NCI-H82 (cell line): ENCODE measurements around the gene AKAP17A.

Experiments used
- DNase-seq: peaks from one replicate; lab custom pipeline; 2025; lab: John Stamatoyannopoulos, UW

Gene AKAP17A

DNA sequence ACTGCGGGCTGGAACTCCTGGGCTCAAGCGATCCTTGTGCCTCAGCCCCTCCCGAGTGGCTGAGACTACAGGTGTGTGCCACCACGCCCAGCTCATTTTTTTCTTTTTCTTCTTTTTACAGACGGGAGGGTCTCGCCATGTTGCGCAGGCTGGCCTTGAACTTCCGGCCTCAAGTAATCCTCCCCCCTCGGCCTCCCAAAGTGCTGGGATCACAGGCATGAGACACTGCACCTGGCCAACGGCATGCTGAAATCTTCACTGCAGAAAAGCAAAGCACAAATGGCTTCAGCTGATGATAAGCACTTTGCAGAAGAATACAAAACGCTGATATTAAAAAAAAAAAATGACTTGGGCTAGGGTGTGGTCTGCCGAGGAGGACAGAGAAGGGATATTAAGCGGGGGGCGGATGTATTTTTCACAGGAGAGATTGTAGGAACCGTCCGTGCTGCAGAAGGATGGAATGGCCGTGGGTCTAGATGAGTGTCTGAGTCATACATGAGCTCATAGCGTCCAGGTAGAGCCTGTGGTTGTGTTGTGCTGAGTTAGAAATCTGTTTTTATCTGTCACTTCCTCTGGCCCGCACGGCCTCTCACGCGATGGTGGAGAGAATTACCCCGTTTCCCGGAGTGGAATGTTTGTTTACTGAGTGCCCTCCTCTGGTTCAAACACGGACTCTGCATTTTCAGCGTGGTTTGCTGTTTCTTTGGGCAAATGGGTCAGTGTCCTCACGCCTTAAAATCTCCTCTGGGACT is 8.5 kb upstream of the AKAP17A start:
- no peak for DNase-seq

DNA sequence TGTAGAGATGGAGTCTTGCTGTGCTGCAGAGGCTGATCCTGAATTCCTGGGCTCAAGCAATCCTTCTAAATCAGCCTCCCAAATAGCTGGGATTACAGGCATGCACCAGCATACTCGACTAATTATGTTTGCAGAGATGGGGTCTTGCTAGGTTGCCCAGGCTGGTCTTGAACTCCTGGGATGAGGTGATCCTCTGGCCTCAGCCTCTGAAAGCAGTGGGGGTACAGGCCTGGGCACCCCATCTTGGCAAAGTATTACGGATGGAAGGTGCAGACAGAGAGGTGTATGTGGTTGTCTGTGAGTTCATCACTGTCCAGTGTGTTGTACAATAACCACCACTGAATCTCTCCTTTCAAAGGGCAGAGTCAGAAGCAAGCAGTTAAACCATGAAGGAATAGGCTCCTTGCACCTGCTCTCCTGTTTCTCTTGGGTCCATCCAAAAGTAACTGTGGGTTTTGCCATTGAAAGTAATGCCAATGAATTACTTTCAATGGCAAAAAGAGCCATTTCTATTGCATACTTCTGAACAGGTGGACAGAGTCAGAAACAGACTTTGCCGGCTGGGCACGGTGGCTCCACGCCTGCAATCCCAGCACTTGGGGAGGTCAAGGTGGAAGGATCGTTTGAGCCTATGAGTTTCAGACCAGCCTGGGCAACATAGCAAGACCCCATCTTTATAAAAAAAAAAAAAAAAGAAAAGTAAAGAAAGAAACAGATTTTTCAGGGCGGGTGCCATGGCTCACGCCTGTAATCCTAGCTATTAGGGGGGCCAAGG is 7.0 kb upstream of the AKAP17A start:
- DNase-seq: no peak

- DNase-seq: no peak
Observed at GRCh38 chrX:1587161-1587560, 4.2 kb upstream of the AKAP17A start.

DNA sequence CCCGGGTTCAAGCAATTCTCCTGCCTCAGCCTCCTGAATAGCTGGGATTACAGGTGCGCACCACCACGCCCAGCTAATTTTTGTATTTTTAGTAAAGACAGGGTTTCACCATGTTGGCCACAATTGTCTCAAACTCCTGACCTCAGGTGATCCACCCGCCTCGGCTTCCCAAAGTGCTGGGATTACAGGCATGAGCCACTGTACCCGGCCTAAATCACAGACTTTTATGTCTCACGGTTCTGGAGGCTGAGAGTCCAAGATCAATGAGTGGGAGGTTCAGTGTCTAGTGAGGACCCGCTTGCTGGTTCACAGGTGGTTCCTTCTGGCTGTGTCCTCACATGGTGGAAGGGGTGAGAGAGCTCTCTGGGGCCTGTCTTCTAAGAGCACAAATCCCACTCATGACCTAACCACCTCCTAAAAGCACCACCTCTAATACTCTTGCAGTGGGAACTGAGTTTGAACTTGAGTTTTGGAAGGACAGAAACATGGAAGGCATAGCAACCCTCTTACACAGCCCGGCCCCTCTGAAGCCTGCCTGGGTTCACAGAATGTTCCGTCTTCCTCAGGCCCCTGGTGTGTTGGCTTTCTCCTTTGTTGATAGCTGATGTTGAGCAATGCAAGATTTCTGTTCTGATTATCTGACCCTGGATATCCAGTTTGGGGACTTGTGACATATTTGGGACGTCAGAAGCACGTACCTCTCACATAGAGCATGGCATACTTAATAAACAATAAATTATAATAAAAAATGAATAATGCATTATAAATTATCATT is 1.9 kb upstream of the AKAP17A start:
- no peak for DNase-seq

- no peak for DNase-seq
Observed at GRCh38 chrX:1591863-1592469, 562 bp downstream of the AKAP17A start.

DNA sequence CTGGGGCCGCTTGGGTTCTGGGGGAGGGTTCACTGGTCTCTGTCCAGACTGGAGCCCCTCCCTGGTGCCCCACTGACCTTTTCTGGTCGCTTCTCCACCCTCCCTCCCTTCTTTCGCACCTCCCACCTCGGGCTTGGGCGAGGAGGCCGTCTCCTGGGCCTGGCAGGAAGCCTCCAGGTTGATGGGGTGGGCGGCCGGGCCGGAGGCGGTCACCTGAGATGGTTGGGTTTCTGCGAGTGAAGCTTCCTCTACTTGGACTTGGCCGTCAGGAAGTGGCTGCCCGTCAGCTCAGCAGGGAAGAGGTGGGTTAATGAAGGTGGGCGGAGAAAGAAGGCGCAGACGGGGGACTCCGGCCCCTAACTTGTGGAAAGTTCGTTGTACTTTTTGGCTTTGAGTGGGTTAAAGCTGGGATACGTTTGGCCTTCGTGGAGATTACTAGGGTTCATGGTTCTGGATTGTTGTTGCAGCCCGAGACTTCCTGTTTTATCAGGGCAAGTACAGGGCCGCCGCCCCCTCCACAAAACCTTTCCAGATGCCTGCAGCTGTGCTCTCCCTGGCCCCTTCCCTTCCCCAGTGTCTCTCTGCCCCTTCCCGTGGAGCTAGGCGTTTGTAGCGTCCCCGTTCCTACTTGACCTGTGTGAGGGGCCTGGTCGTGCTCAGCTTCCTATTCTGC is 1.2 kb downstream of the AKAP17A start:
- no peak for DNase-seq

DNA sequence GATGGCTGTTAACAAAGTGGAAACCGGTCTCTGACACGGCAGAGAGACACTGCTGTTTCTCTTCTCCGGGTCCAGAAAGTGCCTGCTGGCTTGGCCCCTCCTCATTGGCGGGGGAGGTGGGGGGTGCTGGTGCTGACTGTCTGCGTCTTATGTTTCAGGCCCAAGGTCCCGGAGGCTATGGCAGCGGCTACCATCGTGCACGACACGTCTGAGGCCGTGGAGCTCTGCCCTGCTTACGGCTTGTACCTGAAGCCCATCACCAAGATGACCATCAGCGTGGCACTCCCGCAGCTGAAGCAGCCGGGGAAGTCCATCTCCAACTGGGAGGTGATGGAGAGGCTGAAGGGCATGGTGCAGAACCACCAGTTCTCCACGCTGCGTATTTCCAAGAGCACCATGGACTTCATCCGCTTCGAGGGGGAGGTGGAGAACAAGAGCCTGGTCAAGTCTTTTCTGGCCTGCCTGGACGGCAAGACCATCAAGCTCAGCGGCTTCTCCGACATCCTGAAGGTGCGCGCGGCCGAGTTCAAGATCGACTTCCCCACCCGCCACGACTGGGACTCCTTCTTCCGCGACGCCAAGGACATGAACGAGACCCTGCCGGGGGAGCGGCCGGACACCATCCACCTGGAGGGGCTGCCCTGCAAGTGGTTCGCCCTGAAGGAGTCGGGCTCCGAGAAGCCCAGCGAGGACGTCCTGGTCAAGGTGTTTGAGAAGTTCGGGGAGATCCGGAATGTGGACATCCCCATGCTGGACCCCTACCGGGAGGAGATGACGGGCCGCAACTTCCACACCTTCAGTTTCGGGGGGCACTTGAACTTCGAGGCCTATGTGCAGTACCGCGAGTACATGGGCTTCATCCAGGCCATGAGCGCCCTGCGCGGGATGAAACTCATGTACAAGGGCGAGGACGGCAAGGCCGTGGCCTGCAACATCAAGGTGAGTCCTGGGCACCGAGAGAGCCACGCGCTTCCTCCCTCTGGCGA is 2.2 kb downstream of the AKAP17A start:
- no peak for DNase-seq

GRCh38 chrX:1595711-1596060 is 4.3 kb downstream of the AKAP17A start:
- DNase-seq: no peak

- DNase-seq: no peak
Observed at GRCh38 chrX:1596676-1597344, 5.4 kb downstream of the AKAP17A start.

DNA sequence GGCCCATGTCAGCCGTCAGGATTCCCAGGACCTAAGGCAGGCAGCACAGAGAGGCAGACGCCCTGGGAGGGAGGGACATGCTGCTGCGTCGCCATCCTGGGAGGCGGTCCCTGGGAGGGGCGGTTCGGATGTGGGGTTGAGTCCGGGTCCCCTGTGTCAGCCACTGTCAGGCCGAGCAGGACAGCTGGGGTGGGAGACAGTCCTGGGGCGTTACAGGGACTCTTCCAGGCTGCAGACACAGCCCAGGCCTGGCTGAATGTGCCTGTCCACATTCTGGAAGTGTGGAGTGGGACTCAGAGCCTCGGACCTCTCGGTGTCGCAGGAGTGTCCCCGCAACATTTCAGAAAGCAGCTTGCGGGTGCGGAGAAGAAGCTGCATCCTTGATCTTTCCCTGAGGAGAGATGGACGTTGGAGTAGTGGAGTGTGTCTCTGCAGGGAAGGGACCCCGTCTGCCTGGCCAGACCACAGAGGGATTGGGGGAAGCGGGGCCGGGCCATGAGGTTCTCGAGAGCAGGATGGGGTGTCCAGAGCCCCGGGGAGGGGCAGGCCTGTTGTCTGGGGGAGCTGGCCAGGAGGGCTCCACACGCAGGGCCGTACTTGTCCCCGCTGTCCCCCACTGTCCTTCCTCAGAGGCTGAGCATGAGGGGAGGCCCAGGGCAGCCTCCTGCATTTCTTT is 6.1 kb downstream of the AKAP17A start:
- DNase-seq: no peak

DNA sequence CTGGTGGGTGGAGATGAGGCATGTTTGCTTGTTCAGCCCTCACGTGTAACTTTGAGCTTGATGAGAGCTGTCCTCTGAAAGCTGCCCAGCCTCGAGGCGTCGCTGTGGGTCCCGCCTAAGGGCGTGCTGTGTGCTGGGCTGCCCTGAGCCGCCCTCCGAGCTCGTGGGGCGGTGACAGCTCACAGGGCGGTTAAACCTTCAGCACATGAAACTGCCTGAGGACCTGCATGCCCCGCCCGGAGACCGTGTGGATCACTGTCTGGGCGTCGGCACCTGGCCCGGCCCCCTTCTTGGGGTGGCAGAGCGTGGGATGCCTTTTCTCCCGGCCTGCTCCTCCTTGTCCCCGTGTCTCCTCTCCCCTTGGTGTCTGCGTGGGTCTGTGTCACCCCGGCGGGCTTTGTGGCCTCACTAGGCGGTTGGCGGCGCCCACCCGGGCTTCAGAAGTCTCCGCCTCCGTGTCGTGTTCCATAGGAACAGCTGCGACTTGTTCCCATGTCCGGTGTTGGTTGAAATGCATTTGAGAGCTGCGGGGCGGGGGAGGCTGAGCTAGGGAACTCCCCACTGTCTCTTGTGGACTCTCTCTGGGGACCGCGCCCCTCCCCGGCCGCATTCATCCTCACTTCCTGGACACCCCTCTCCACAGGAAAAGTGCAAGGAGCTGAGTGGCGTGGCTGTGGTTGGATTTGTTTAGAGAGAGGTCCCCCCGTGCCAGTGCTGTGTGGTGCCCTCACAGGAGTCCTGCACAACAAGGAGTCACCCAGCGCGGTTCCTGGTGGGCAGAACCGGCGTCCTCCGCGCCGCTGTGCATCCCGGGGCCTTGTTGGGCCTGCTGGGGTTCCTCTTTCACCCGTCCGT is 6.8 kb downstream of the AKAP17A start:
- no peak for DNase-seq

DNA sequence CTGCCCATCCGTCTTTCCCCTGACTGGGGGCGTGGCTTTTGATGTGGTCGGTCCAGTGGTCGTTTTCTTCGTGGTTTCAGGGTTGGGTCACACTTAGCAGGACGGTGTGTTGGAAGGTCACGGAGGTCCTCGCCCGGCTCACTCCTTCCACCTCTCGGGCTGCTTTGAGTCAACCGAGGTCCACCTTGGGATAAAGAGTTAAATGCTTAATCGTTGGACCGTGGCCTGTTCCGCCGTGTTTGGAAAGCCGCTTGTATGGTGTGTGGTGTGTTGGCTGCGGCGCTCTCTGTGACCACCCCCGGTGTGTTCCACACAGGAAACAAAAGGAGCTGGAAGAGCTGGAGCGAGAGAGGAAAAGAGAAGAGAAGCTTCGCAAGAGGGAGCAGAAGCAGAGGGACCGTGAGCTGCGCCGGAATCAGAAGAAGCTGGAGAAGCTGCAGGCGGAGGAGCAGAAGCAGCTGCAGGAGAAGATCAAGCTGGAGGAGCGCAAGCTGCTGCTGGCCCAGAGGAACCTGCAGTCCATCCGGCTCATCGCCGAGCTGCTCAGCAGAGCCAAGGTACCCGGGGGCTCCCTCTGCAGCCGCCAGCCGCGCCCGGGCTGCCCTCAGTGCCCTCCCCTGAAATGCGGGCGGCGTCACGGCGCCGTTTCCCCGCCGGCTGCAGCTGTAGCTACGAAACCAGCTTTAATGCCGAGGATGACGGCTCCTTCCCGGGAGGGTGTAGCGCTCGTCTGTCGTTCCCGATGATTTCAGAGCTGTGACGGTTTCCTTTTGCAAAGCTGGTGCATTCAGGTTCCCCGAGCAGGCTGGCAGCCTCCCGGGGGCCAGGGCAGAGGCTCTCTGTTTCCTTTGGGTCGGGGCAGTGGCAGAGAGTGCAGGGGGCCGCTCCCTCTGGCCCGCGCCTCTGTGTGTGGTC is 7.7 kb downstream of the AKAP17A start:
- DNase-seq: no peak

GRCh38 chrX:1599791-1600405 is 8.5 kb downstream of the AKAP17A start:
- DNase-seq: no peak

DNA sequence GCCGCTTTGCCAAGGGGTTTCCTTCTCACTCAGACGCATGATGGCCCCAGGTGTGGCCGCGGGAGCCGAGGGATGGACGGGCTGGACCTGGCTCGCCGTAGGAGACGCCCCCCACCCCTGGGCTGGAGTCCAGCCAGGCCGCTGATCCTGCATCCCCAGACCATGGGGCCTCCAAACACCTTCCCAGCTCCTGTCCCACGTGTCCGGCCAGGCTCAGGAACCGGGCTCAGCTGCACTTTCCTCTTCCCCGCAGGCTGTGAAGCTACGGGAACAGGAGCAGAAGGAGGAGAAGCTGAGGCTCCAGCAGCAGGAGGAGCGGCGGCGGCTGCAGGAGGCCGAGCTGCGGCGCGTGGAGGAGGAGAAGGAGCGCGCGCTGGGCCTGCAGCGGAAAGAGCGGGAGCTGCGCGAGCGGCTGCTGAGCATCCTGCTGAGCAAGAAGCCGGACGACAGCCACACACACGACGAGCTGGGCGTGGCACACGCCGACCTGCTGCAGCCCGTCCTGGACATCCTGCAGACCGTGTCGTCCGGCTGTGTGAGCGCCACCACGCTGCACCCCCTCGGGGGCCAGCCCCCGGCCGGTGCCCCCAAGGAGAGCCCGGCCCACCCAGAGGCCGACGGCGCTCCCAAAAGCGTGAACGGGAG is 9.1 kb downstream of the AKAP17A start:
- no peak for DNase-seq

- DNase-seq: no peak
Observed at GRCh38 chrX:1601051-1601767, 9.8 kb downstream of the AKAP17A start.

DNA sequence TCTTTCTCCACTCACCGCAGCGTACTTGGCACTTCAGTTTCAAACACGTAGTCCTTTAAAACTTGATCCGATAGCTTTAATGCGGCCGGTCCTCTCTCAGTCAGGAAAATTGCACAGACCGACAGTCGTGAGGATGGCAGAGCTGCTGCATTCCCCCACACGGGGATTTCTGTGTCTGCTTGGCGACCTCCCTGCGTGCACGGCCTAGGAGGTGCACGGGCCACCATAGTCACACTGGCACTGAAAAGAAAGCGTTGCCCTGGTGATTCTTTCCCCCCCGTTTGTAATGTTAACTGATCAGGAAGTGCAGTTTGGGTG is 10.3 kb downstream of the AKAP17A start:
- DNase-seq: no peak
